DMS153 (cell line): ENCODE measurements around the gene BAG3.

Source experiments
- DNase-seq: peaks from one replicate; lab custom pipeline; 2025; lab: John Stamatoyannopoulos, UW

The BAG3 gene

GRCh38 chr10:119667562-119668328 is 16.6 kb downstream of the BAG3 start:
- DNase-seq: peak; percentile 45

DNA sequence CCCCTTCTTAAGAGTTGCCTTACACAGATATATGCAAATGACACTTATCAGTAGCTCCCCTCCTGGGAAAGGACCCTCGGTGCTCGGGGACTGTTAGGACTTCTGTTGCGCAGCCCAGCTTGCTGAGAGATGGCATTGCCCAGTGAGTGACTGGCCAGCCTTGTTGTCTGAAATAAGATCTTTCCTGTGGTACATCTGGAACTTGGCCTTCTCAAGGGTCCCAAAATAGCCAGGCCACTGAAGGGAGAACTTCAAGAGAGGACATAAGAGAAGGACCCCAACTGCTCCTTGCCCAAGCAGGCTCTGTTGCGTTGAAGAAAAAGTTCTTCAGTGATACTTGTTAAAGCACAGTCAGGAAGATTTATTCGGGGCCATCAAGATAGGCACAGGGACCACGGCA is 17.3 kb downstream of the BAG3 start:
- no peak for DNase-seq

- DNase-seq: no peak
Observed at GRCh38 chr10:119669331-119669730, 18.2 kb downstream of the BAG3 start.

GRCh38 chr10:119669975-119670640 is 18.9 kb downstream of the BAG3 start:
- no peak for DNase-seq

DNA sequence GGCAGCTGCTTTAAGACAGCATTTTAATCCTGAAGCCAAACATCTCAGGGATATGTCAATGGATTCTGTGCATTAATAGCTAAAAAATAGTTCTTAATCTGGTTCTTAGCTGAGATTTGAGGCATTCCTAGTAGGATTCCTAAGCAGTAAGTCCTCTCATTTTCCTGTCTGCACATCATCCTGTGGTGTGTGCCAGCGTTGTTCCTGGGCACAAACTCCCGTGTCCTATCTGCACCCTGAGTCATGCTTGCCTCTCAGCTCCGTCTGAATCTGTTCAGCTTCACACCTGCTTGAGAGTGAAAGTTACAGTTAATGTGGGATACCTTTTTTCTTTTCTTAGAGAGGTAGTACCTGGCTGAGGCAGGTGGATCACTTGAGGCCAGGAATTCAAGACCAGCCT is 19.5 kb downstream of the BAG3 start:
- DNase-seq: no peak

GRCh38 chr10:119671381-119671780 is 20.2 kb downstream of the BAG3 start:
- no peak for DNase-seq

GRCh38 chr10:119672291-119672690 is 21.1 kb downstream of the BAG3 start:
- DNase-seq: no peak

DNA sequence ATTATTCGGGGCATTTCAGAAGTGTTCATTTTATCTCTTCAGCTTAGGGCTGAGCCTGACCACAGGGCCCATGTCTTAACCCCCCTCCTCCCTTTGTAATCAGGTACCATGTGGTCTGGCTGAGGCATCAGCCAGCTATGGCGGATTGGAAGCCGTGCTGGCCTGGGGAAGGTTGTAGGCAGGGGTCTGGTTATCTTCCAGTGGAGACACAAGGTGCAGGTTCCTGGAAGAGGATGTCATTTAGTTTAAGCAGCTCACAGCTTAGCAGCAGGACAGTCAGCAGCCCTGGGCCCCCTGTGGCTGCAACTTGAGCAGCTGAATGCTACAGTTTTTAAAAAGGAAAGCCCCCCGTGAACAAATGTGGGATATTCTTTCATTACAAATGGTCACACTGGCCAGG is 22.1 kb downstream of the BAG3 start:
- no peak for DNase-seq

GRCh38 chr10:119675483-119676170 is 24.4 kb downstream of the BAG3 start:
- DNase-seq: no peak

- DNase-seq: no peak
Observed at GRCh38 chr10:119677126-119677525, 25.9 kb downstream of the BAG3 start.

GRCh38 chr10:119677904-119678755 is 26.9 kb downstream of the BAG3 start:
- DNase-seq: no peak

GRCh38 chr10:119679480-119679829 is 28.3 kb downstream of the BAG3 start:
- no peak for DNase-seq

GRCh38 chr10:119680050-119680449 is 28.9 kb downstream of the BAG3 start:
- DNase-seq: no peak

DNA sequence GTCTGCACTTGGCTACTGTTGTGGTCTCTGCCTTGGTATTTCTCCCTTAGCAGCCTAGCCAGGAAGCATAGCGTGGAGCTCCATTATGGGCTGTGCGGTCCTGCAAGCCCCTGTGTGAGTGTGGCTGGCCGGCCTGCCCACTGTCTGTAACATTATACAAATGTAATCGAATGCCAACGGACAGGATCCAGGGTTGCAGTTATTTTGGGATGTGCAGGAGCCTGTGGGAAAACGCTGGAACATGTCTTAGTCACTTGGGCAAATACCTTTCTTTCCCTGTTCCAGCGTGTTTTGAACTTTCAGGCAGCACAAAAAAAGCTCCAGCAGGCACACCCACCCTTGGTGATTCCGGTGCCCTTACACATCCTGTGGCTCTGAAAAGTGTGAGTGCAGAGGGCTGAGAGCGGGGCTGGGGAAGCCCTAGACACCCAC is 29.5 kb downstream of the BAG3 start:
- no peak for DNase-seq

- DNase-seq: peak; percentile 64
Observed at GRCh38 chr10:119686465-119687191, 35.4 kb downstream of the BAG3 start.

- peak; percentile 4 for DNase-seq
Observed at GRCh38 chr10:119687192-119688032, 36.2 kb downstream of the BAG3 start.

DNA sequence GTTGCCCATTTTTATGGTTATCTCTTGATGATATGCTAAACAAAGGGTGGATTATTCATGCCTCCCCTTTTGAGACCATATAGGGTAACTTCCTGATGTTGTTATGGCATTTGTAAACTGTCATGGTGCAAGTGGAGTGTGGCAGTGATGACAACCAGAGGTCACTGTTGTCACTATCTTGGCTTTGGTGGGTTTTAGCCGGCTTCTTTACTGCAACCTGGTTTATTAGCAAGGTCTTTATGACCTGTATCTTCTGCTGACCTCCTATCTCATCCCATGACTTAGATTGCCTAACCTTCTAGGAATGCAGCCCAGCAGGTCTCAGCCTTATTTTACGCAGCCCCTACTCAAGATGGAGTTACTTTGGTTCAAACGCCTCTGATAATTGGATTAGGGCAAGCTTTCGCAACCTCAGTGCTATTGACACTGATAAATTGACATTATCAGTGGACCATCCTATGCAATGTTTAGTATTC is 36.9 kb downstream of the BAG3 start:
- DNase-seq: no peak

GRCh38 chr10:119689016-119689580 is 37.9 kb downstream of the BAG3 start:
- no peak for DNase-seq

DNA sequence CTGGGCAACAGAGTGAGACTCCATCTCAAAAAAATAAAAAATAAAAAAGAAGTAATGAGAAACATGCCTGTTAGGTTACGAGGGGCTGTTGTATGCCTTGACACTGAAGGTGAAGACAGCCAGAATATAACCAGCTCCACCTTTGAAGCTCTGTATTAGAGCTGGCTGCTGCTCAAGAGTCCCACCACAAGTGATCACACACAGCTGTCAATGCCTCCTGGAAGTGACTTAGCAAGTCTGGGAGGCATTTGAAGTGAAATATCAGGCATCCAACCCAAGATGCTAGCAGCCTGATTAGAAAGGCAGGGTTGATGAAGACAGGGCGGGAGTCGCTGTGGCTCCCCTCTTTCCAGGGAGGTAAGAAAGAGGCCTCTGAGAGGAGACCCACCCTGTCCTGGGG is 40.5 kb downstream of the BAG3 start:
- no peak for DNase-seq
